OCI-LY3 (cell line): Measurements from ENCODE around the gene CLTC.

Experiments
- EZH2phosphoT487 ChIP-seq: fragments of 200-600 bp; shearing (Covaris generic); IDR thresholded peaks from 2 replicates; pipeline ENCODE4 v1.6.1; 2018; ENCODE audit warnings: antibody characterized with exemption, mixed run types, low read depth
- TF ChIP-seq, protein P1 (sequence below): fragments of 200-600, 300-600 bp; sonication (generic); IDR thresholded peaks from 2 replicates; pipeline ENCODE4 v1.5.1; 2014; ENCODE audit warnings: antibody characterized with exemption, low read length, low read depth

DNA sequence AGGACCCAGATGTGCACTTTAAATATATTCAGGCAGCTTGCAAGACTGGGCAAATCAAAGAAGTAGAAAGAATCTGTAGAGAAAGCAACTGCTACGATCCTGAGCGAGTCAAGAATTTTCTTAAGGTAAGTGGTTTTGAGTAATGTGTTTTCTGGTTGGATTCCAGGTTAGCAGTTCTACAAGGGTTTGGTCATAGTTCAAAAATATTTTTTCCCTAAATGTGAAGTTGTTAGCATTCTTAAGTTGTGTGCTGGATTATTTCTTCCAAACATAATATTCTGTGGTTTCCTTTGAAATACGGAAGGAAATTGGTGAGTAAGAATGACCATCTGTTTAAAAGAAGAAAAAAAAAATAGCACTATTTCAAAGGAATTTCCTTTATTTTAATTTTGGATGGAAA, 49.1 kb downstream of the CLTC start:
- no peak for TF ChIP-seq EZH2phosphoT487
- TF ChIP-seq, protein P1, sequence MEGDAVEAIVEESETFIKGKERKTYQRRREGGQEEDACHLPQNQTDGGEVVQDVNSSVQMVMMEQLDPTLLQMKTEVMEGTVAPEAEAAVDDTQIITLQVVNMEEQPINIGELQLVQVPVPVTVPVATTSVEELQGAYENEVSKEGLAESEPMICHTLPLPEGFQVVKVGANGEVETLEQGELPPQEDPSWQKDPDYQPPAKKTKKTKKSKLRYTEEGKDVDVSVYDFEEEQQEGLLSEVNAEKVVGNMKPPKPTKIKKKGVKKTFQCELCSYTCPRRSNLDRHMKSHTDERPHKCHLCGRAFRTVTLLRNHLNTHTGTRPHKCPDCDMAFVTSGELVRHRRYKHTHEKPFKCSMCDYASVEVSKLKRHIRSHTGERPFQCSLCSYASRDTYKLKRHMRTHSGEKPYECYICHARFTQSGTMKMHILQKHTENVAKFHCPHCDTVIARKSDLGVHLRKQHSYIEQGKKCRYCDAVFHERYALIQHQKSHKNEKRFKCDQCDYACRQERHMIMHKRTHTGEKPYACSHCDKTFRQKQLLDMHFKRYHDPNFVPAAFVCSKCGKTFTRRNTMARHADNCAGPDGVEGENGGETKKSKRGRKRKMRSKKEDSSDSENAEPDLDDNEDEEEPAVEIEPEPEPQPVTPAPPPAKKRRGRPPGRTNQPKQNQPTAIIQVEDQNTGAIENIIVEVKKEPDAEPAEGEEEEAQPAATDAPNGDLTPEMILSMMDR, result no peak
